ENCODE data around the gene AJAP1.

DNA sequence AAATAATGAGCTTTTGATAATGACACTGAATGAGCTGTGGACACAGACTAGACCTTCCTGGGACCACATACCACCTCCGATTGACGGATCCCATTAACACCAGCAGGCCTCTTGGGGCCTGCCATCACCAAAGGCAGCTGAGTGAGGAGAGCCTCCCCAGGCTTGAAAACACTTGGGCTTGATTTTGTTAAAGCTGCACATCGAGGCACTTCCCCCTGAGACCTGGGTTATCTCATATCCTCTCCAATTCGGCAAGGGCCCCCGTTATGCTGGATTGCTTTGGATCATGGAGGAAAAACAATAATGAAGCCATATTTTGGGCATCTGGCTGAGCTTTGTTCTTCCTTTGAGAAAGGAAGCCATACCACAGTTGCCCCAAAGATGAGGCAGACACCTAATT, 143.0 kb downstream of the AJAP1 start:
- TF ChIP-seq EZH2 (IDR thresholded peaks at IDR 0.05; ENCODE audit: borderline replicate concordance, insufficient read depth, low read depth, low read length, poor library complexity, severe bottlenecking) (no peak), CTCF (IDR thresholded peaks at IDR 0.05) (no peak)

Data from B cell (primary cell).